GM23248 (cell line): ENCODE measurements around the gene JARID2. TPM values are rescaled to one million over a fixed set of nuclear protein-coding genes. Genes with fewer than 3 reads are reported as not detected.

Experiments used
- DNase-seq: peaks from one replicate; pipeline ENCODE4 v3.0.0-alpha.2; 2015
- H2AFZ ChIP-seq: fragments of 200-600 bp; sonication (generic); 2 replicates; pipeline ENCODE4 v1.6.1; 2016; ENCODE audit warnings: antibody characterized with exemption
- H3F3A ChIP-seq: fragments of 200-600 bp; sonication (generic); 2 replicates; pipeline ENCODE4 v1.6.1; 2016; ENCODE audit warnings: mild to moderate bottlenecking, antibody characterized with exemption, mixed run types; ENCODE audit not compliant: insufficient read depth
- H3K27ac ChIP-seq: fragments of 200-600 bp; sonication (generic); 2 replicates; pipeline ENCODE4 v1.5.1; 2016; ENCODE audit warnings: mild to moderate bottlenecking
- H3K27me3 ChIP-seq: fragments of 200-600 bp; sonication (generic); replicated peaks from 2 replicates; pipeline ENCODE4 v1.6.1; 2016; ENCODE audit warnings: mild to moderate bottlenecking; ENCODE audit not compliant: insufficient read depth
- H3K36me3 ChIP-seq: fragments of 200-600 bp; sonication (generic); 2 replicates; pipeline ENCODE4 v1.6.1; 2016; ENCODE audit warnings: low read depth, mild to moderate bottlenecking
- H3K4me1 ChIP-seq: fragments of 200-600 bp; sonication (generic); 2 replicates; pipeline ENCODE4 v1.6.1; 2016; ENCODE audit warnings: mild to moderate bottlenecking; ENCODE audit not compliant: insufficient read depth
- H3K4me2 ChIP-seq: fragments of 200-600 bp; sonication (generic); one replicate; pipeline ENCODE4 v1.6.1; 2016; ENCODE audit warnings: mild to moderate bottlenecking; ENCODE audit not compliant: unreplicated experiment
- H3K4me3 ChIP-seq: fragments of 200-600 bp; sonication (generic); 2 replicates; pipeline ENCODE4 v1.5.1; 2016; ENCODE audit warnings: mild to moderate bottlenecking
- H3K79me2 ChIP-seq: fragments of 200-600 bp; sonication (generic); 2 replicates; pipeline ENCODE4 v1.6.1; 2016; ENCODE audit warnings: mild to moderate bottlenecking; ENCODE audit not compliant: insufficient read depth
- H3K9ac ChIP-seq: fragments of 200-600 bp; sonication (generic); 2 replicates; pipeline ENCODE4 v1.6.1; 2016; ENCODE audit warnings: mild to moderate bottlenecking
- H3K9me2 ChIP-seq: fragments of 200-600 bp; sonication (generic); 2 replicates; pipeline ENCODE4 v1.6.1; 2016; ENCODE audit warnings: mixed run types, mild to moderate bottlenecking, moderate library complexity; ENCODE audit not compliant: insufficient read depth
- H3K9me3 ChIP-seq: fragments of 200-600 bp; sonication (generic); one replicate; pipeline ENCODE4 v1.6.1; 2017; ENCODE audit warnings: low read depth
- H4K20me1 ChIP-seq: fragments of 200-600 bp; sonication (generic); 2 replicates; pipeline ENCODE4 v1.6.0; 2016; ENCODE audit not compliant: insufficient read depth
- EZH2 ChIP-seq: fragments of 200-600 bp; sonication (generic); IDR thresholded peaks from 2 replicates; pipeline ENCODE4 v1.6.1; 2018; ENCODE audit warnings: antibody characterized with exemption, mild to moderate bottlenecking; ENCODE audit not compliant: insufficient read depth, poor library complexity, severe bottlenecking
- EZH2phosphoT487 ChIP-seq: fragments of 200-600 bp; sonication (generic); IDR thresholded peaks from 2 replicates; pipeline ENCODE4 v1.6.1; 2018; ENCODE audit warnings: antibody characterized with exemption, moderate library complexity, mild to moderate bottlenecking, low read depth; ENCODE audit not compliant: insufficient read depth
- WGBS, 2 experiments: methylation state at CpG; one replicate each; pipeline ENCODE4 v1.1.6; 2015 to 2017; ENCODE audit warnings: low lambda C conversion rate in 2 of 2, low coverage in 1 of 2; ENCODE audit errors: missing lambda C conversion rate in 2 of 2; 5-methylcytosine and 5-hydroxymethylcytosine counted together
- in situ Hi-C: fragments of 300-500 bp; cut with MboI; formaldehyde crosslinking; loops from 2 replicates; pipeline ENCODE4 v1.15.0; 2020
- polyA plus RNA-seq: library from polyadenylated mRNA; unstranded; fragments of >200 nt; fragmentation: Nextera tagmentation; extraction: Ambion mirVana; gene quantifications from 2 replicates; pipeline ENCODE4 v1.2.1, GENCODE V29; 2016
- total RNA-seq: library from RNA; depleted of rRNA; stranded (reverse); fragments of >200 nt; shearing (Covaris generic); gene quantifications from 2 replicates; pipeline ENCODE4 v1.2.3, GENCODE V29; 2014

Gene JARID2
- total and polyA plus RNA-seq, 2 experiments from 2014 or later = 3.9 to 9.3 TPM

GRCh38 chr6:15248451-15249370 lies 2.8 kb downstream of the JARID2 start:
- DNase-seq = peak; percentile 99
- peaks cover 13% of the 10 kb centered on the region for H3K4me1 ChIP-seq
- H3K36me3 ChIP-seq = no peaks in the 10 kb centered on the region
- peak overlapping the region; percentile 79 for H3K27ac ChIP-seq
- H3F3A ChIP-seq = peaks cover 27% of the 10 kb centered on the region
- H3K79me2 ChIP-seq = peaks cover 70% of the 10 kb centered on the region
- no peak for TF ChIP-seq EZH2
- TF ChIP-seq EZH2phosphoT487 = no peak
- H3K27me3 ChIP-seq = no peaks in the 10 kb centered on the region
- H2AFZ ChIP-seq = peak overlapping the region; percentile 4; the same call in 1 of the 2 replicates
- 0 to 1% methylated on average over 11 to 81 of the region's 83 CpGs for WGBS, 2 experiments
- H3K4me2 ChIP-seq = peak overlapping the region; percentile 75
- peak overlapping the region; percentile 76 for H3K4me3 ChIP-seq
- H3K9me3 ChIP-seq = no peaks in the 10 kb centered on the region
- H4K20me1 ChIP-seq = no peaks in the 10 kb centered on the region
- peak overlapping the region; percentile 79 for H3K9ac ChIP-seq
- in situ Hi-C loops = no loop called here
- H3K9me2 ChIP-seq = no peaks in the 10 kb centered on the region

- Histone ChIP-seq H3K9ac (peak overlapping the region; percentile 79), H3K4me3 (peak overlapping the region; percentile 76), H3K4me1 (peaks cover 13% of the 10 kb centered on the region), H4K20me1 (no peaks in the 10 kb centered on the region), H3K9me3 (no peaks in the 10 kb centered on the region), H3K27ac (peak overlapping the region; percentile 79), H3K27me3 (no peaks in the 10 kb centered on the region), H3K36me3 (no peaks in the 10 kb centered on the region), H2AFZ (0 out of 2 replicates have a peak overlapping the region, but pooled peaks have one; percentile 4), H3F3A (peaks cover 23% of the 10 kb centered on the region), H3K4me2 (peak overlapping the region; percentile 75), H3K79me2 (peaks cover 78% of the 10 kb centered on the region), H3K9me2 (no peaks in the 10 kb centered on the region)
- WGBS, 2 experiments = 2 to 6% methylated on average over 9 of the region's 9 CpGs
- in situ Hi-C loops = no loop called here
- peak; percentile 44 for DNase-seq
- no peak for TF ChIP-seq EZH2
- TF ChIP-seq EZH2phosphoT487 = no peak
These were observed 3.6 kb downstream of the JARID2 start for GRCh38 chr6:15249371-15250019.

- Histone ChIP-seq H3K4me1 (peaks cover 13% of the 10 kb centered on the region), H3K36me3 (no peaks in the 10 kb centered on the region), H3K9me3 (no peaks in the 10 kb centered on the region), H2AFZ (no peak overlapping the region), H3K4me3 (peak overlapping the region; percentile 76), H3F3A (peaks cover 23% of the 10 kb centered on the region), H3K27me3 (no peaks in the 10 kb centered on the region), H3K27ac (peak overlapping the region; percentile 79), H4K20me1 (no peaks in the 10 kb centered on the region), H3K79me2 (peaks cover 88% of the 10 kb centered on the region), H3K9ac (peak overlapping the region; percentile 79), H3K4me2 (peak overlapping the region; percentile 75), H3K9me2 (no peaks in the 10 kb centered on the region)
- DNase-seq = no peak
- TF ChIP-seq EZH2 (no peak), EZH2phosphoT487 (no peak)
- WGBS, 2 experiments = 81% methylated on average over 15 of the region's 15 CpGs
- in situ Hi-C loops = no loop called here
These were observed 4.6 kb downstream of the JARID2 start for GRCh38 chr6:15250187-15251168.
